GM18867 (cell line): Measurements from ENCODE around the gene LCOR.
A peak's percentile ranks its signal among the peaks of the same experiment; 100 is the strongest.
"Not testable (repeated sequence)": the region's sequence is repeated elsewhere in the genome, so short reads cannot be mapped to it uniquely, and the experiment has no call there.

ENCODE experiments used
- ATAC-seq: cut with Tn5 transposase; IDR thresholded peaks from one replicate; pipeline ENCODE4 v1.9.1; 2021; ENCODE audit warnings: mild to moderate bottlenecking, moderate library complexity; ENCODE audit not compliant: unreplicated experiment

LCOR gene

DNA sequence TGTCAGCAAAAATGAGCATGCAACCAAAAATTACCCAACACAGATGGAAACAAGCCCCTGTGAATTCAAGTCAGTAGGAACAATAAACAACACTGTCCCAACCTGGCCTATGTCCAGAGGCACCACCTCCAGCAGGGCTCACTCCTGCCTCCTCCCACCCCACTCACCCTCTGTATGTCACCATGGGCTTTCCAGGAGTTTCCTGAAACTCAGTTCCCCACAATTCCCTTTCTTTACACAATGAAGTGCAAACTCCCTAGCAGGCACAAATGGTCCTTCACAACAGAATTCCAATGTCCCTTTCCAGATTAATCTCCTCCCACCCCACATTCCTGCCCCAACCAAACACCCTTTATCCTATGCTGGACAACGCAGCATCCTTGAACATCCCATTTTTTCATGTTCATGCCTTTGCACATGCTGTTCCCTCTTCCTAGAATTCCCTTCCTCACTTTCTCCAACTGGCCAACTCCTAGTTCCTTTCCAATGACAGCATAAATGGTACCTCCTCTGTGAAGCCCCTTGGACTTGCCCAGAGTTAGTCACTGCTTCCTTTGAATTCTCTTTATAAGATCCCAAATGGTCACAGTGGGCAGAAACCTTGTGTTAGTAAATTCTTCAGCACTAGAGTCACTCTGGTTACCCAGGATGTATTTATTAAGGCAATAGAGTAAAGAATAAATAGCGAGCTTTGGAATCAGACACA, 196.2 kb downstream of the LCOR start:
- ATAC-seq: no peak

DNA sequence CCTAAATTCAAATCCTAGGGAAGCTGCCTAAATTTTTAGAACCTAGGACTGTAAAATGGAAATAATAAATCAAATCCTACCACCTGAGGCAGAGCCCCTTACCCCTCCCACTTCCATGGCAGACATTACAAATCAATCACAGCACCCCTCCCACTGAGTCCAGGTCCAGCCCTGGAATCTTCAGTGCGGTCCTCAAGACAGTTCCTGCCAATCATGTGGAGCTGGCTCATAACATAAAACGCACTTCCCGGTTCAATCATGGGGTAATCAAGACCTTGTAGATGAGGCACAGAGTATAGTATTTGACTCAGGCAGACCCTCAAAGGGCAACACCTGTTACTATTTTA, 196.7 kb downstream of the LCOR start:
- ATAC-seq: no peak

DNA sequence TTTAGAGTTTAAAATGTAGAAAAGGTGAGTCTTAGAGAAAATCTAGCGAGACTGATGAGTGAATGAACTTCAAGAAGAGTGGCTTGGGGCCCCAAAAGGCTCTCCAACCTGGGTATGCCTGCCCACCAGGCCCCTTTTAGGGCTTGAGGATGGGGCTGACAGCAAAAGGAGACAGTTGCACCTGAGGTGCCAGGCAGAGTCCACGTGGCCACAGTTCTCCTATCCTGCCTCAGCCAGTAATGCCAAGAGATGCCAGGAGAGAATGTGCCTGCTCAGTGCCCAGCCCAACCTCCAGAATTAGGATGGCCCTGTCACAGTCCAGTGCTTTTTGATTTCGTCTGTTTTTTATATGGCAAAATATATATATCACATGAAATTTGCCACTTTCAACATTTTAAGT, 197.2 kb downstream of the LCOR start:
- no peak for ATAC-seq

DNA sequence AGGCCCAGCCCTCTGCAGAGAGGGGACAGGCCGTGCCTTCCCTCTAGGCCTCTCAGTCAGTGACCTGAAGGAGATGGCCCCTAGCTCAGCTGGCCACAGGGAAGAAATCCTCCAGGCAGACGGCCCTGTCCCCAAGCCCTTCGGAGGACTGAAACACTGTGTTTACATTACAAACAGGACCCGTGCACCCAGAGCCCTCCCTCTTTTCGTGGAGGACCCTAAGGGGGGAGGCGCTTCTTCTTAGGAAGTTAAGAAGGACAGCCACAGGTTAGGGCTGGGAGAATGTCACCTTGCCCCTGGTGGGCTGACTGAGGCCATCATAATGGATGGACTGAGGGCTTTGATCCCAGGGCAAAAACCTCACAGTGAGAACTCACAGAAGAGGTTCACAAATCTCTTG, 198.8 kb downstream of the LCOR start:
- ATAC-seq: no peak

DNA sequence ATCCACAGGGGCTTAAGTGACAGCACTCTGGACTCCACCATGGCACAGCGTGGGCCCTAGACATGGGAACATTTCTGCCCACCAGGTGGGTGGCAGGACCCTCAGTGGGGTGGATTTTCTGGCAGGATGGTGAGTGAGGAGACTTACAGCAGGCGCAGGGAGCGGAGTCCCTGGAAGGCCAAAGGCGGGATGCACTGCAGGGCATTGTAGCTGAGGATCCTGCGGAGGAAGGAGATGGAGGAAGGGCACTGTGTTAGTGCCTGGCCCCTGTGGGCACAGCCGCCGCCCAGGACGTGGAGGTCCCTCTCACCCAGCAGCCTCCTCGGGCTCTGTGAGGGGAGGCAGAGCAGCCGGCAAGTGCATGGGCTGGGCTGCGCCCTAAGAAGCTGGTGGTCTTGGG, 199.4 kb downstream of the LCOR start:
- ATAC-seq: no peak

DNA sequence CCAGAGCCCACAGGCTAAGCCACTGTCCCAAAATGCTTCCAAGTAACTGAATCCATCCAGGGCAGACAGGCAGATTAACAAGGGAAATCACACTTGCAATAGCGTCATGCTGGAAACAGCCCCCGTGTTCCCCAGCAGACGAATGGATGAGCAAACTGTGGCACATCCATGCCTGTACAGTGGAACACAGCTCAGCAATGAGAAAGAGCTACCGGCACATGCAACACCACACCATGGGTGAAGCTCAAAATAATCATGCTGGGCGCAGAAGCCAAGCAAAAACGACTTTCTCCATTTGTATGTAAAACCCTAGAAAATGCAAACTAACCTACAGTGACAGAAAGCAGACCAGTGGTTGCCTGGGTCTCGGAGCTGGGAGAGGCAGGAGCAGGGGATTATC, 200.5 kb downstream of the LCOR start:
- ATAC-seq: no peak

DNA sequence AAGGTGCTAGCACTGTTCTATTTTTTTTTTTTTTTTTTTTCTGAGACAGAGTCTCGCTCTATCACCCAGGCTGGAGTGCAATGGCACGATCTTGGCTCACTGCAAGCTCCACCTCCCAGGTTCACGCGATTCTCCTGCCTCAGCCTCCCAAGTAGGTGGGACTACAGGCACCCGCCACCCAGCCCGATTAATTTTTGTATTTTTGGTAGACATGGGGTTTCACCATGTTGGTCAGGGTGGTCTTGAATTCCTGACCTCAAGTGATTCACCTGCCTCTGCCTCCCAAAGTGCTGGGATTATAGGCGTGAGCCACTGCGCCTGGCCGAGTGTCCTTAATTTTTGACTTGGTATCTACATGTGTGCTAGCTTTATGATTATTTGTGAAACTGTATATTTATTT, 201.7 kb downstream of the LCOR start:
- ATAC-seq: not testable (repeated sequence)

DNA sequence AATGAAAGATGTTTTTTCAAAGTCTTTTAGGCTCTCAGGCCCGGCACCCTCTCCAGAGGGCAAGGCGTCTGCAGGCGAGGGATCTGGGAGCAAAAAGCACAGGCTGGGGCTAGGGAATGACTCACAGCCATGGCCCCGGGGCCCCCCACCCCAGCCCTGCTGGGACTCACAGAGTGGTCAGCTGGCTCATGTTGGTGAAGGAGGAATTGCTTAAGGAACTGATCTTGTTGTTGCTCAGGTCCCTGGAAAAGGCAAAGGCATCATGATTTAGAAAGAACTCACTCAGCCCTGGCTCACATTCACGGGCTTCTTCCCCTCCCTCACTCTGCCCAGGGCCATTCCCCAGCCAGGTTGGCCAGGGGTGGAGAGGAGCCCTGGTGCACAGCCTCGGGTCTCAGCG, 202.2 kb downstream of the LCOR start:
- no peak for ATAC-seq

DNA sequence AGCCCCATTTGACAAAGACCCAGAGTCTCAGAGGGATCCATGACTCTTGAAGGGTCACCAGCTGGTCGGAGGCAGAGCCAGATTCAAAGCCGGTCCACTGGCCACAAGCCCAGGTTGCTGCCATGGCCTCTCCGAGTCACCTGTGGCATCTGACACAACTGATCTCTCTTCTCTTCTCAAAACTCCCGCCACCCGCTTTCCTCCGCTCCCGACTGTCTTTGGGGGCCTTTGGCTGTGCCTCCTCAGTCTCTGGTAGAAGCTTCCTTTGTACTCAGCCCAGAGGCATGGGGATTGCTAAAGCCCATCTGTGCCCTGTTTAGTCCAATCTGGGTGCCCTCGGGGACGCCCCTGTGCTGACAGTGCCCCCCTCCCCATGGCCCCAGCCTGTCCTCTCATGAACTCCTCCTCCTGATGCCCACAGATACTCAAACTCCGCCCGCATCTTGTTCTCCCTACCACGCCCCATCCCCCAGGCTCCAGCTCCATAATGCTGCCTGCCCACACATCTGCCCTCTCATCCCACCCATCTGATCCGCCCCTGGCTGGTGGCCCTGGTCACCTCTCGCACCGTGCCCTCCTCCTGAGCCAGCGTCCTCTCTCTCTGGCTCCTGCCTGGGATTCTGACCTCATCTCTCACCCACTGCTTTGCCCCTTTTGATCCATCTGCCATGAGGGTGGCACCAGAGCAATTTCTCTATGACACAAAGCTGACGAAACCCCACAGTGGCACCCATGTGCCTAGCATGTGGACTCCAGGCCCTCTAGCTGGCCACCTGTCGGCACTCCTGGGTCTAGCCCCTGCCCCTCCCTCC, 203.1 kb downstream of the LCOR start:
- ATAC-seq: no peak

DNA sequence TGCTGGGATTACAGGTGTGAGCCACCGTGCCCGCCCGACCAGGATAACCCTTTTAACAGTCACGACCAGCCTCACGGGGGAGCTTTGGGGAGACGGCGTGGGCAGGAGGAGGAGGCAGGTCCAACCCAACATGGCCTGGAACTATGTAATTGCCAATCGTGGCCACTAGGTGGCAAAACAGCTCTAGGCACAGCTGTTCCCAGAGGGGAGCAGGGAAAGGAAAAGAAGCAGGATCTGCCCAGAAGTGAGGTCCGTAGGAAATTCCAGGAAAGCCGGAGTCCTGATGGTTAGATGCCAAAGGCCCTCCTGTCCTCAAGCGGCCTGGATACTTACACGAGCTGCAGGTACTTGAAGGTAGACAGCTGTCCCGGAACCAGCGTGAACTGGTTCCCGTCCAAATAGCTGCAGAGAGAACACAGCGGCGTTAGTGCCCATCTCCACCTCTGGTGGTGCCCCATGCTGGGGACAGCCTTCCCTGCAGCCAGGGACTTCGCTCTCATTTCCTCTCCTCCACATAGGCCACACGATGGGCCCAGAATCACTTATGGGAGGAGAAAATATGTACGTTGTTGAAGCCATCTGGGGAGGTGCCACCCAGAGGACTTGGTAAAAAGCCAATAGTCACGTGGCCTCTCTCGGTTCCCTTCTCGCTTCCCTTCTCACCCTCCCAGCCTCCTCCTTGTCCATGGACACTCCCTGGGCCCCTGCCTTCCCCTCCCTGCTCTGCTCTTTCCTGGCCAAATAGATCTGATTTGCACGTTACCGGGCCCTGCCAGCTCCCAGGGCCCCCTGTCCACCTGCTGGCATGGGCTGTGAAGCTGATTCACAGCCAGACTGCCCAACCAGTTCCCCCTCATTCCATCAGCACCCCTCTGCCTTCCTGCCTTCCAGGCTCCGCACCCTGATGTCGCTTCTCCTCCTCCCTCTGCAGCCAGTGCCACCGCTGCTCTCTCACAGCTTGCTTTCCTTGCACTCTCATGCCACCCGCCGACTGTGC, 205.6 kb downstream of the LCOR start:
- peak; percentile 59 for ATAC-seq

DNA sequence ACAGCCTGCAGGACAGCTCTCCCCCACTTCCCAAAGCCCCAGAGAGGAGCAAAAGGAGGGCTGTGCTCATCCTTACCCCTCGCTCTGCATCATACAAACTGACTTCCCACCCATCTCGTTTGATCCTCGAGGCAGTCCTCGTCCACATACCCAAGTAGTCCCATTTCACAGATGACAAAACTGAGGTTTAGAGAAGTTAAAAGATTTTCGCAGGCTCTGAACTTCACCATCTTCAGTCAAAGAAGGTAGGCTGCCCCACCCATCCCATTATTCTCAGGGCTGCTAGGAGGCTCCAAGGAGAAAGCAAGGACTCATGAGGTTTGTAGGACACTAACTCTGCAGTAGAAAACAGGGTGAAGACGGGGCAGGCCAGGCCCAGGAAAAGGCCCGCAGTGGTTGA, 206.6 kb downstream of the LCOR start:
- ATAC-seq: no peak

DNA sequence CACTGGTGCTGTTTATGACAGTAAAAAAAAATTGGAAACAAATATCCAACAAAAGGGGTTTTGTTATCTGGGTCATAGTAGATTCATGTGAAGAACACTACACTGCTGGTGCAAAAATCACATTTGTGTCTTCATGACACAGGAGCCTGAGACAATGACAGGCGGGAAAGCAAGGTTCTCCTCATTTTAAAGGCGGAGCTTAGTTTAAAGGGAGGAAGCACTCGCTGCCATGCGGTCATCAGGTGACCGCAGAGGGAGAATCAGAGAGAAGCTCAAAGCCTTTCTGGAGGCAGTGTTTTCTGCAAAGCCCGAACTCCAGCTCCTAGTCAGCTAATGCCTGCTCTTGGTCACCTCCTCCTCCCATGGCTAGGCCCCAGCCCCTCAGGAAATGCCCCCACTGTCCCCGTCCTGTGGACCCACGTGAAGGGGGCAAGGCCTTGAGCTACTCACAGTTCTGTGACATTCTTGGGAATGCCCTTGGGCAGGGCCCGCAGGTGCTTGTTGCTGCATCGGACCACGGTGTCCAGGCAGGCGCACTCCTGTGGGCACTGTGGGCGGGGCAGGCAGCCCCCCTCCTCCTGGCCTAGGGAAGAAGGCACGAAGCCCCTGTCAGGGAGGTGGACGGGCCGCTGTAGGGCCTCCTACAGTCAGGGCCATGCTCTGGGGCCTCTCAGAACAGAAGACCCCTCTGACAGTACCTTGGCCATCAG, 207.6 kb downstream of the LCOR start:
- ATAC-seq: no peak

DNA sequence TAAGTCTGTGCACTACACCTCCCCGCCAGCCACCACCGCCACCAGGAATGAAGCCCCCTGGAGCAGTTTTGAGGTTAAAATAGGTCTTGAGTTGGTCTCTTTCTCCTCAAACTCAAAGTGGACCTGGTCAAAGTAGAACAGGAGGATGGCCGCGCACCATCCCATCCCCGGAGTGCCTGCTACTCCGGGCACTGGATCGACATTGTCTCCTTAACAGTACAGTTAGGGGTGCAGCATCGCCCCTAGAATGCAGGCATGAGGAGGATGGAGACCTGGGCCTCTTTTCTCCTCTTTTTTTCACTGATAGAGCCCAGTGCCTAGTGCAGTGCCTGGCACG, 208.1 kb downstream of the LCOR start:
- ATAC-seq: no peak

DNA sequence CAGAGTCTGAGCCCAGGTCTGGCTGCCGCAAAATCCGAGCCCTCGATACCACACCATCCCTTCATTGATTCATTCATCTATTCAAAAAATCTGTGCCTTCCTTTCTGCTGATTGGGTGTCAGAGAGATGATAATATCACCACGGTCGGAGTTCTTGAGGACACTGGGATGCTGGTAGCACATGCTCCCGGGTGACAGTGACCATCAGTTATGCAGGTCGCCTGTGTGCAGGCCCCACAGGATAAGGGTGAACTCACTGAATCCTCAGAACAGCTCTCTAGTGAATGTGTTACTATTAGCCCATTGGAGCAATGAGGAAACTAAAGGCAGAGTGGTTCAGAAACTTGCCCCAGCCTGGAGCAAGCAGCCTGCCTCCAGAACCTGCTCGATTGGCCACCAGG, 208.6 kb downstream of the LCOR start:
- ATAC-seq: no peak

DNA sequence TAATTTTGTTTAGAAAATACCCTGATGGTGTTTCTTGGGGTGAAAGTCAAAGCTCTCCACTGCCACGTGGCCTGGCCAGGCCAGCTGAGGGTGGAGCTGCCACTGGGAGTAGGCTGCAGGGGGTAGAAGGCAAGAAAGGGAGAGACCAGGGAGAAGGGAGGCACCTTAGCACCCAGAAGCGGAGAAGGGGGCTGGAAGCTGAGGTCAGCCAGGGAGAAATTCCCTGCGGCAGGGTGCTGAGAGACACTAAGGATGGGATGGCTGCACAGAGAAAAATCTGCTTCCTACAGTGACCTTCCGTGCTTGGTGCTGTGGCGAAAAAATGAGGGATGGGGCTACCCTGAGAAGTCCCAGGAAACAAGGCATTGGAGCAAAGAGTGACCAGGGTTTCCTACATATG, 210.0 kb downstream of the LCOR start:
- no peak for ATAC-seq

DNA sequence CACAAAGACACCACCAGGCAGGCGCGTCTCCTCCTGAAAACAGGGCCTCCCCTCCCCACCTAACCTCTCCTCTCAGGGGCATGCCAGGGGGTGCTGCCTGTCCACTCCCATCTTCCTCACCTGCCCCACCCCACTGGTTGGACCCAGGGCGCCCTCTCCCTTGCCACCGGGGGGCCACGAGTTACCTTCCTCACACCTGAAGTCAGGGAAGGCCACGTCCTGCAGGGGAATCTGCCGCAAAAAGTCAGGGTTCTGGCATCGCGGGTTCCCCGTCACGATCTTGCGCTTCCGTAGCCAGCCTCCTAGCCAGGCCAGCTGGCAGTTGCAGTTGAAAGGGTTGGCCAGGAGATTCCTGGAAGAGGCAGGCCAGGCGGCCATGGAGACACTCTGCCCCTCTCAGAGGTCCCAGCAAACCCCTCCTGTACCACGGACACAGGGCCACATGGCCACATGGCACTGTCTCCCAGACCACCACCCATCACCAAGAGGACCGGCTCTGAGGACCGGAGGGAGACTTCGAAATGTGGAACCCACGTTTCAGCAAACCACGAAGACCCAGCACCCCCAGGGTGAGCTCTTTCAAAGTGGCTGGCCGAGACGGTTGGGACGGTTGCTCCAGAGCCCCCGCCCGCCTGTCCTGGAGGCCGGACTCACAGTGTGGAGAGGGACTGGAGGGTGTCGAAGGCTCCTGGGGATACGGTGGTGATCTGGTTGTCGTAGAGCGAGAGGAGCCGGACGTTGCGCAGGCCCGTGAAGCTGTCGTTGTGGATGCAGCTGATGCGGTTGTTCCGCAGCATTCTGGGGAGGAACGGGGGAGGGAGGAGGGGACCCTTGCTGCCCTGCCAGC, 210.8 kb downstream of the LCOR start:
- no peak for ATAC-seq

DNA sequence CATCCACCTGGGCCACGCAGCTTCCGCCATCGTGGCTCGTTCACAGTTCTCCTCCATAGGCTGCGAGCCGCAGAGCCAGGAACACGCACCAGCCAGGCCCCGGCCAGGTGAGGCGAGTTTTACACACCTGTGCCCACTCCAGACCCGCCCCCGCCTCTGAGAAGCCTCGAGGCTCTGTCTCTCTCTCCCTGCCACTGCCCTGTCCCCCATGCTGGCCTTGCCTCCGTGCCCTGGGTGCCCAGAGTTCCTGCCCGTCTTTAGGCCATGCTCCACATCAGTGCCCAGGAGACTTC, 211.4 kb downstream of the LCOR start:
- ATAC-seq: no peak
